ENCODE results near the gene NPHP1.
A peak's percentile ranks its signal among the peaks of the same experiment; 100 is the strongest.
"Not testable (repeated sequence)": the region's sequence is repeated elsewhere in the genome, so short reads cannot be mapped to it uniquely, and the experiment has no call there.

Gene NPHP1

GRCh38 chr2:110204408-110205385 lies at the start of gene NPHP1:
Gene NPHP1, minus strand, starts transcription at chr2:110205013. Its CDS starts 45 bp downstream, at chr2:110204968.
- peak; percentile 80 for DNase-seq

- DNase-seq = not testable (repeated sequence)
Observed at GRCh38 chr2:110248081-110248795, 43.4 kb upstream of the NPHP1 start.

- not testable (repeated sequence) for DNase-seq
Observed at GRCh38 chr2:110245488-110246435, 40.9 kb upstream of the NPHP1 start.

GRCh38 chr2:110243283-110243682 lies 38.5 kb upstream of the NPHP1 start:
- not testable (repeated sequence) for DNase-seq

- DNase-seq = not testable (repeated sequence)
Observed at GRCh38 chr2:110234514-110234913, 29.7 kb upstream of the NPHP1 start.

GRCh38 chr2:110229886-110230285 lies 25.1 kb upstream of the NPHP1 start:
- not testable (repeated sequence) for DNase-seq

GRCh38 chr2:110222626-110223025 lies 17.8 kb upstream of the NPHP1 start:
- DNase-seq = not testable (repeated sequence)

GRCh38 chr2:110221938-110222337 lies 17.1 kb upstream of the NPHP1 start:
- no peak for DNase-seq

- DNase-seq = no peak
Observed at GRCh38 chr2:110220190-110220564, 15.4 kb upstream of the NPHP1 start.

GRCh38 chr2:110219496-110220189 lies 14.8 kb upstream of the NPHP1 start:
- no peak for DNase-seq

- DNase-seq = not testable (repeated sequence)
Observed at GRCh38 chr2:110218889-110219288, 14.1 kb upstream of the NPHP1 start.

- no peak for DNase-seq
Observed at GRCh38 chr2:110216803-110217202, 12.0 kb upstream of the NPHP1 start.

GRCh38 chr2:110216199-110216598 lies 11.4 kb upstream of the NPHP1 start:
- DNase-seq = no peak

GRCh38 chr2:110215566-110216158 lies 10.8 kb upstream of the NPHP1 start:
- DNase-seq = no peak

GRCh38 chr2:110215091-110215490 lies 10.3 kb upstream of the NPHP1 start:
- DNase-seq = no peak

GRCh38 chr2:110213522-110213921 lies 8.7 kb upstream of the NPHP1 start:
- not testable (repeated sequence) for DNase-seq

GRCh38 chr2:110211938-110212858 lies 7.4 kb upstream of the NPHP1 start, which contains the start of gene MTLN:
Gene MTLN, minus strand, starts transcription at chr2:110212547. Its CDS starts 22 bp downstream, at chr2:110212525.
- peak; percentile 45 for DNase-seq

- DNase-seq = no peak
Observed at GRCh38 chr2:110205660-110206455, 1.0 kb upstream of the NPHP1 start.

- no peak for DNase-seq
Observed at GRCh38 chr2:110198016-110198415, 6.8 kb downstream of the NPHP1 start.
